Neuronal stem cell (in vitro differentiated cells): ENCODE data around the gene CLMN.
"Not testable (repeated sequence)": the region's sequence is repeated elsewhere in the genome, so short reads cannot be mapped to it uniquely, and the experiment has no call there.

Experiments used
- DNase-seq: peaks from one replicate; pipeline ENCODE4 v3.0.0-alpha.2; 2013; ENCODE audit warnings: low spot score
- H2AFZ ChIP-seq: one replicate; pipeline ENCODE4 v1.6.1; 2013; ENCODE audit warnings: mild to moderate bottlenecking, low read length, inconsistent platforms
- H2AK5ac ChIP-seq: 2 replicates; pipeline ENCODE4 v1.6.1; 2013; ENCODE audit warnings: low read depth, mild to moderate bottlenecking, inconsistent platforms, low read length, moderate library complexity, mixed read lengths
- H2BK120ac ChIP-seq: 2 replicates; pipeline ENCODE4 v1.6.1; 2013; ENCODE audit warnings: low read depth, mild to moderate bottlenecking, inconsistent platforms, low read length, moderate library complexity, mixed read lengths
- H2BK12ac ChIP-seq: one replicate; pipeline ENCODE4 v1.6.1; 2013; ENCODE audit warnings: low read length, inconsistent platforms
- H2BK15ac ChIP-seq: 2 replicates; pipeline ENCODE4 v1.6.1; 2013; ENCODE audit warnings: mild to moderate bottlenecking, low read length, inconsistent platforms, mixed read lengths
- H2BK5ac ChIP-seq: one replicate; pipeline ENCODE4 v1.6.1; 2013; ENCODE audit warnings: inconsistent platforms, mild to moderate bottlenecking, low read length, moderate library complexity
- H3K14ac ChIP-seq: one replicate; pipeline ENCODE4 v1.6.1; 2013; ENCODE audit warnings: low read length, inconsistent platforms
- H3K18ac ChIP-seq: 2 replicates; pipeline ENCODE4 v1.6.1; 2013; ENCODE audit warnings: low read length, inconsistent platforms
- H3K23ac ChIP-seq: 2 replicates; pipeline ENCODE4 v1.6.1; 2013; ENCODE audit warnings: low read depth, mild to moderate bottlenecking, mixed read lengths, low read length, inconsistent platforms; ENCODE audit not compliant: poor library complexity
- H3K27ac ChIP-seq: replicated peaks from 3 replicates; pipeline ENCODE4 v1.5.1; 2013; ENCODE audit warnings: low read length, inconsistent platforms
- H3K27me3 ChIP-seq, 3 experiments: 2 replicates each; pipeline ENCODE4 v1.6.1; 2013; ENCODE audit warnings: low read length in 3 of 3, mild to moderate bottlenecking in 2 of 3, inconsistent platforms in 1 of 3, low read depth in 1 of 3, mixed read lengths in 1 of 3, moderate library complexity in 1 of 3; ENCODE audit not compliant: control insufficient read depth in 3 of 3, insufficient read depth in 3 of 3
- H3K36me3 ChIP-seq, 2 donors: replicated peaks in 1 of 2; 2 replicates each; pipeline ENCODE4 v1.6.1; 2013; ENCODE audit warnings: low read length in 2 of 2; ENCODE audit not compliant: control insufficient read depth in 2 of 2, insufficient read depth in 2 of 2
- H3K4ac ChIP-seq: 2 replicates; pipeline ENCODE4 v1.6.1; 2013; ENCODE audit warnings: inconsistent platforms, mild to moderate bottlenecking, low read length, moderate library complexity
- H3K4me1 ChIP-seq, 2 donors: 1 replicate in 1 of 2; 2 replicates in 1 of 2; pipeline ENCODE4 v1.6.1; 2013; ENCODE audit warnings: low read length in 2 of 2, low read depth in 1 of 2; ENCODE audit not compliant: control insufficient read depth in 2 of 2, insufficient read depth in 1 of 2
- H3K4me2 ChIP-seq: one replicate; pipeline ENCODE4 v1.6.1; 2013; ENCODE audit warnings: mild to moderate bottlenecking, low read length, inconsistent platforms; ENCODE audit not compliant: insufficient read depth, poor library complexity, severe bottlenecking
- H3K4me3 ChIP-seq, 2 donors: 2 replicates each; pipeline ENCODE4 v1.5.1; 2013; ENCODE audit warnings: low read length in 2 of 2, mild to moderate bottlenecking in 2 of 2, inconsistent platforms in 1 of 2, moderate library complexity in 1 of 2
- H3K79me1 ChIP-seq: one replicate; pipeline ENCODE4 v1.6.1; 2013; ENCODE audit warnings: low read depth, mild to moderate bottlenecking, inconsistent platforms, low read length, moderate library complexity
- H3K9ac ChIP-seq: one replicate; pipeline ENCODE4 v1.6.1; 2013; ENCODE audit warnings: mild to moderate bottlenecking, low read depth, low read length, inconsistent platforms; ENCODE audit not compliant: poor library complexity
- H3K9me3 ChIP-seq, 2 donors: replicated peaks in 1 of 2; 2 replicates each; pipeline versions ENCODE3 to v1.6.1; 2013; ENCODE audit warnings: low read length in 2 of 2, mild to moderate bottlenecking in 2 of 2, inconsistent platforms in 1 of 2, low read depth in 1 of 2, mixed read lengths in 1 of 2, moderate library complexity in 1 of 2; ENCODE audit not compliant: control insufficient read depth in 2 of 2, insufficient read depth in 1 of 2
- H4K8ac ChIP-seq: one replicate; pipeline ENCODE4 v1.6.1; 2013; ENCODE audit warnings: low read depth, mild to moderate bottlenecking, inconsistent platforms, low read length, moderate library complexity
- H4K91ac ChIP-seq: one replicate; pipeline ENCODE4 v1.6.1; 2013; ENCODE audit warnings: low read length, low read depth, mild to moderate bottlenecking, inconsistent platforms; ENCODE audit not compliant: poor library complexity
- WGBS, 2 donors: extraction: QIAGEN DNeasy Blood & Tissue Kit; methylation state at CpG; one replicate each; pipeline ENCODE4 v1.1.7; 2013; ENCODE audit warnings: missing lambda C conversion rate in 2 of 2, mixed read lengths in 1 of 2; ENCODE audit not compliant: insufficient read length in 2 of 2, insufficient replicate concordance in 1 of 2; ENCODE audit errors: extremely low coverage in 2 of 2; 5-methylcytosine and 5-hydroxymethylcytosine counted together

CLMN gene

DNA sequence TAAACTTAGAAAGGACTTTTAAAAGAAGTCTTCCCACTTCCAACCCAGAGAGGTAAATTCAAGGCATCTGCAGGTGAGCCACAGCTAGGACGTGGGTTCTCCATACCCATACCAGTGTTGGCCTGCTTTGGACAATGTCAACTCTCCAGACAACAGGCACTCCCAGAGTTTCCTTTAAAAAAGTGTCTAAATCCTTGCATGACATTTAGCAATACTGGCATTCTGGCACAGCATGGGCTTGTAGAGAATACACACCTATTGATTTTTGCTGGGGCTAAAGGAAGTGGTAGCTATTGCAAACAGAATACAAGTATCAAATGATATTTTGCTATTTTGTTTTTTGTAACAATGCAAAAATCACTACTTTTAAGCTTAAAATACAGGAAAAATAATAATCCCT, 136.6 kb downstream of the CLMN start:
- H3K4ac ChIP-seq: no peak overlapping the region
- H3K9me3 ChIP-seq: no peaks in the 10 kb centered on the region
- no peak overlapping the region for H2AK5ac ChIP-seq
- no peak overlapping the region for H3K9ac ChIP-seq
- no peak for DNase-seq
- H3K36me3 ChIP-seq: no peaks in the 10 kb centered on the region
- no peak overlapping the region for H3K27ac ChIP-seq
- H2BK12ac ChIP-seq: no peak overlapping the region
- H2BK5ac ChIP-seq: no peak overlapping the region
- no peak overlapping the region for H2BK15ac ChIP-seq
- H3K4me1 ChIP-seq: no peaks in the 10 kb centered on the region
- H3K14ac ChIP-seq: no peak overlapping the region
- H3K23ac ChIP-seq: no peak overlapping the region
- H4K8ac ChIP-seq: no peak overlapping the region
- no peak overlapping the region for H2AFZ ChIP-seq
- no CpG with 5 or more reads among the region's 1 CpG for WGBS, 2 donors
- no peak overlapping the region for H3K18ac ChIP-seq
- no peaks in the 10 kb centered on the region for H3K27me3 ChIP-seq
- no peak overlapping the region for H3K4me2 ChIP-seq
- no peak overlapping the region for H2BK120ac ChIP-seq
- H4K91ac ChIP-seq: no peak overlapping the region
- H3K79me1 ChIP-seq: no peaks in the 10 kb centered on the region
- H3K4me3 ChIP-seq: no peak overlapping the region

GRCh38 chr14:95182379-95182778, 137.3 kb downstream of the CLMN start:
- H3K27me3 ChIP-seq: no peaks in the 10 kb centered on the region
- H2BK120ac ChIP-seq: no peak overlapping the region
- H3K27ac ChIP-seq: no peak overlapping the region
- H3K4me2 ChIP-seq: no peak overlapping the region
- H3K9me3 ChIP-seq: no peaks in the 10 kb centered on the region
- H3K9ac ChIP-seq: no peak overlapping the region
- peak overlapping the region; percentile 53 for H3K18ac ChIP-seq
- no peaks in the 10 kb centered on the region for H3K4me1 ChIP-seq
- H3K14ac ChIP-seq: no peak overlapping the region
- H2AFZ ChIP-seq: no peak overlapping the region
- H3K23ac ChIP-seq: no peak overlapping the region
- no peaks in the 10 kb centered on the region for H3K36me3 ChIP-seq
- no peak overlapping the region for H2BK15ac ChIP-seq
- no CpG with 5 or more reads among the region's 8 CpGs for WGBS, 2 donors
- DNase-seq: no peak
- H4K91ac ChIP-seq: no peak overlapping the region
- no peak overlapping the region for H3K4ac ChIP-seq
- H2AK5ac ChIP-seq: no peak overlapping the region
- H3K4me3 ChIP-seq: no peak overlapping the region
- H4K8ac ChIP-seq: no peak overlapping the region
- H2BK5ac ChIP-seq: no peak overlapping the region
- H3K79me1 ChIP-seq: no peaks in the 10 kb centered on the region
- H2BK12ac ChIP-seq: no peak overlapping the region

DNA sequence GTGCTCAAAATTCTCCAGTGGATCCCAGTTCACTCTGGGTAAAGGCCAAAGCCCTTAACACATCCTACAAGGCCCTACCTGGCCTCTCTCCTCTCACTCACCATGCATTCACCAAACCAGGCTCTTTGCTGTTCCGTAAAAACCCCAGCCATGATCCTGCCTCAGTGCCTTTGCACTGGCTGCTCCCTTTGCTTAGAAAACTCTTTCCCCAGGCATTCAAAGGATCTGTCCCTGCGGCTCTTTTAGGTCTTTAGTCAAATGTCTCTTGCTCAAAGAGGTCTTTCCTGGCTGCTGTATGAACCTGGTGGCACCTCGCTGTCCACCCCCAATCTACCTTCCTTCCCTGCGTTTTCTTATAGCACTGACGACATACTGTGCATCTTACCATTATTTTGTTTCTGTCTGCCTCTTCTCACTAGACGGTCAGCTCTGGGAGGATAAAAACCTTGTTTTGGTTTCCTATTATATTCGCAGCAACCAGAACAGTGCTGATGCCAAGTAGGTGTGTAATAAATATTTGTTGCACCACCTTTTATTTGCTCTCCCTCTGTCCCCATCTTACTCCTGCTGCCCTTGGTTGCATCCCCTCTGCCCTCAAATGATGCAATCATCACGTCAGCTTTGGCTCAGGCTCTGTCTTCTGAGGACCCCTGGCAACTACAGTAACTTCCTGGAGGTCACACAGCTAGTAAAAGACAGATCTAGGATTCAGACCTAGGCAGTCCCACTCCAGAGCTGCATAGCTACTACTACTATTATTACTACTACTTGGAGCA, 138.6 kb downstream of the CLMN start:
- H2BK12ac ChIP-seq: no peak overlapping the region

GRCh38 chr14:95175670-95176069, 144.0 kb downstream of the CLMN start:
- H3K4me1 ChIP-seq, H3K4ac ChIP-seq, H2AFZ ChIP-seq, H3K9me3 ChIP-seq, DNase-seq, H4K91ac ChIP-seq, H3K4me2 ChIP-seq, H2BK5ac ChIP-seq, H3K79me1 ChIP-seq, H2BK120ac ChIP-seq, H3K4me3 ChIP-seq, H4K8ac ChIP-seq, H2BK12ac ChIP-seq, H3K9ac ChIP-seq, H3K36me3 ChIP-seq, H3K14ac ChIP-seq, H3K27me3 ChIP-seq, H2AK5ac ChIP-seq, H2BK15ac ChIP-seq, H3K18ac ChIP-seq, H3K23ac ChIP-seq, H3K27ac ChIP-seq: not testable (repeated sequence)
- no CpG with 5 or more reads among the region's 3 CpGs for WGBS, 2 donors

More for the DNA sequence above, 138.6 kb downstream of the CLMN start:
- Histone ChIP-seq H3K79me1 (no peaks in the 10 kb centered on the region), H3K4me3 (no peak overlapping the region), H3K27ac (no peak overlapping the region), H2BK15ac (no peak overlapping the region), H4K91ac (no peak overlapping the region), H3K9me3 (no peaks in the 10 kb centered on the region), H3K4me2 (no peak overlapping the region), H3K23ac (no peak overlapping the region), H2BK120ac (no peak overlapping the region), H3K4ac (no peak overlapping the region), H3K27me3 (no peaks in the 10 kb centered on the region), H2BK5ac (no peak overlapping the region), H2AFZ (no peak overlapping the region), H3K4me1 (no peaks in the 10 kb centered on the region), H3K18ac (no peak overlapping the region), H3K36me3 (no peaks in the 10 kb centered on the region), H4K8ac (no peak overlapping the region), H2AK5ac (no peak overlapping the region), H3K9ac (no peak overlapping the region), H3K14ac (no peak overlapping the region)
- no CpG with 5 or more reads among the region's 8 CpGs for WGBS, 2 donors
- DNase-seq: no peak
